RPMI8226 (cell line): Measurements from ENCODE around the gene YPEL5.

Experiments
- DNase-seq: peaks from one replicate; pipeline ENCODE4 v3.0.0-alpha.2; 2015

YPEL5 gene

DNA sequence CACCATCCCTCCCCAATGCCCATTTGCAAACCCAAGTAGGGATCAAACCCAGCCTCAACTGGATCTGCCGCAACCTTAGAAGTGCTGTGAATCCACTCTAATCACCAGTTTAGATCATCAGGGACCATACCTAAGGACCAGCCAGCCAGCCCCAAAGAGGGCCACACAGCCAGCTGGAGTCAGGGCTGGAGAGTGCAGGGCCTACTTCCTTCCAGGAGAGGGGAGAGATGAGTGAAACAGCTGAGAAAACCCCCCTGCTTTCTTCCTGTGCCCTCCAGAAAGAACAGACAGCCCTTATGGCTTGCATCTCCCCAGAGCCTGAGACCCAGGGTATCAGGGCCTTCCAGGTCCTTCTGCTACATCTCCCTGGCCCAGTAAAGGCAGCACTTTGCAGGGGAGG, 25.8 kb downstream of the YPEL5 start:
- no peak for DNase-seq

DNA sequence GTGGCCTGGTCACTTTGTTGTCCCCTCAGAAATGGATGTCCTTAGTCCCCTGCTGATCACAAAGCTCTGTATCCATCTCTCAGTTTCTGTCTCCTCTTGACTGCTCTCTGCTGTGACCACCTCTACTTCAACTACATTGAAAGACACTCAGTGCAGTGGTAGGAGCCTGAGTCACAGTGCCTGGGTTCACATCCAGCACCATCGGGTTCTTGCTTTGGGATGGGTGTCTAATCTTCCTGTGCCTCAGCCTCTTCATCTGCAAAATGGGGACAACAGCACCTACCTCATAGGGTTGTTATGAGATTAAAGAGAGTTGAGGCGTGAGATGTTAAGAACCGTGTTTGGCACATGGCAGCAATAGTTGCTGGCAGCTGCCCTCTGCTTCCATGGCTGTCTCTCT, 30.6 kb downstream of the YPEL5 start:
- DNase-seq, result no peak

GRCh38 chr2:30177956-30178355, 31.1 kb downstream of the YPEL5 start:
- DNase-seq, result no peak

DNA sequence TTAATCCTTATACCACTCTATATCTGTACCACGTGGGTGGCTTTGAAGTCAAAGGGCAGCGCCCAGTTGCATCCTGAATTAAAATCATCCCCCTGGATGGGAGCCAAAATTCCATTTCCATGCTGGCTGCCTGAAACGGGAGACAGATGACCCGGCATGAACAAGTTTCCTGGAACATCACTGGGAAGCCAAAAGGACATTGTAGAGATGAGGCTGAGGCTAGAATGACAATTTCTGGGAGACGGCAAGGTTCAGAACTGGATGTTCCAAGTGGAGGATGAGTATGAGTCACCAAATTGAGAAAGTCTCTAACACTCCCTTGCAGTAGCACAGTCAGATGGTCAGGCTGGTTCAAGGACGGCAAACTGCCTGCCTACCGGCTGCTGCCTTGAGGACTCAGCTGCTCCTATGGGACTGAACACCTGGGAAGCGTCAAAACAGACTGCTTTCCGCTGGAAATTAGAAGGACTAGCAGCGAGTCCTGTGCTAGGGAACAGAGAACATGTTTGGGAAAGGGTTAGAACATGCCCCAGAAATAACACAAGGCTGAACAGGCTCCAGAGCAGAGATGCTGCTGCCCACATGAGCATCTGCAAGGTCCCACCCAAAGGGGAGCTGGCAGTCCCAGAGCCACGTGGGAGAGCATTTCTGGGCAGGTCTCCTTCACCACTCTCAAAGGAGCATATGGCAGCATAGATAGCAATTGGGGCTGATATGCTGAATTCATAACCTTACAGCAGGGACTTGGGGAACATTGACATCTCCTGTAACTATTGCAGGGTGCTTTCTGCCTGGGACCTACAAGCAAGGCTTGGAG, 32.0 kb downstream of the YPEL5 start:
- no peak for DNase-seq

GRCh38 chr2:30179536-30179935, 32.7 kb downstream of the YPEL5 start:
- DNase-seq, result no peak

DNA sequence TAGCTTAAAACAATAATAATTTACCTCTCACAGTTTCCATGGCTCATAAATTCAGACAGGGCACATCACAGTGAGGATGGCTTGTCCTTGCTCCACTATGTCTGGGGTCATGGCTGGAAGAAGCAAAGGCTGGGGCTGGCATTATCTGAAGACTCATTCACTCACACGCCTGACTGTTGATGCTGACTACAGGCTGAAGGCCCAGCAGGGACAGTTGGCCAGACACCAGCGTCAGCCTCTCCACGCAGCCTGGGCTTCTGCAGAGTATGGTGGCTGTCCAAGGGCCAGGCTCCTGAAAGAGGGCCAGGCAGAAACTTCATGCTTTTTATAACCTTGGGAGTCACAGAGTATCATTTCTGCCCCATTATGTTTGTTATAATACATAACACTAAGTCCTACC, 33.4 kb downstream of the YPEL5 start:
- no peak for DNase-seq

DNA sequence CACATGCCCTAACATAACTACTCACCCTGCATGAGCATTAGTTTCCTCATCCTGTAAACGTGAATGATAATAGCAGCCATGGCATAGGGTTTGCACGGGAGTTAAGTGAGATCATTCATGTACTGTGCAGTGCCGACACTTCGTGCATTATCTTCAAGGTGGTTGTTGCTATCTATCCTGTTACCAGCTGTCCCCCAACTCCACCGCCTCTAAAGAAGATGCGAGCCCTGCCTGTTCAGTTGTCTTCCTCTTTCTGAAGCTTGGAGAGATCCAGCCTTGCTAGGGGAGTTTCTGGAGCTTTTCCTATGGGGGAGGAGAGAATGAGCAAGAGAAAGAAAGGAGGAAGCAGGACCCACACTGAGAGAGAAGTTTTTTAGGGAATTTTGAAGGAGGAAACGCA, 34.4 kb downstream of the YPEL5 start:
- DNase-seq, result no peak

- no peak for DNase-seq
Observed at GRCh38 chr2:30184035-30184434, 37.2 kb downstream of the YPEL5 start.

- DNase-seq, result no peak
Observed at GRCh38 chr2:30185178-30185577, 38.4 kb downstream of the YPEL5 start.

DNA sequence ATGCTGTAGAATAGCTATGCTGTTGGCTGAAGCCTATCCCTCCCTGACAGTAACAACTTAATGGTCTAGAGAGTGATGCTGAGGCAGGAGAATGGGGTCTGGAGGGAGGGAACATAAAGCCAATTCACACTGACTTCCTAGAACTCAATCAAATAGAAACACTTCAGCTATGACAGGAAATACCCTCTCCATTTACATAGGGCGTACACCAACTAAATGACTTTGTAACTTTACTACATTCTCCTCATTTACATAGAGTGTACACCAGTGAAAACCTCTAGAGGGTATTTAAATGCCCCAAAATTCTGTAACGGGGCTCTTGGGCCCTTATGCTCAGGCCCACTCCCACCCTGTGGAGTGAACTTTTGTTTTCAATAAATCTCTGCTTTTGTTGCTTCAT, 41.5 kb downstream of the YPEL5 start:
- DNase-seq, result no peak

DNA sequence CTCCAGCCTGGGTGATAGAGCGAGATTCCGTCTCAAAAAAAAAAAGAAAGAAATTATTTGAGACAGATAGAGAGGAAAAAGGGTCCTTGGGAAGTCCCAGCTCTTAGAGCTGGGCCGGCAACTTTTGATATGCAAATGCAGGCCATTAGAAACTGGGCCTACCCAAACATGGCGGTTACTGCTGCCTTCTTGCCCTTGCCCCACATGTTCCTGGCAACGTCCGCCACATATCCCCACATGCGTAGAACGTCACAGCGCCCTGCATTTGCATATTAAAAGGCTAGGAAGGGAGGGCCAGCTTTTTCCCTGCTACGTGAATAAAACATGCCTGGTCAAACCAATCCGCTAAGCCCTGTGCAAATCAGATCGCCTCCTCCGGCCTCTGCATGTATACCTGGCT, 43.8 kb downstream of the YPEL5 start:
- no peak for DNase-seq

DNA sequence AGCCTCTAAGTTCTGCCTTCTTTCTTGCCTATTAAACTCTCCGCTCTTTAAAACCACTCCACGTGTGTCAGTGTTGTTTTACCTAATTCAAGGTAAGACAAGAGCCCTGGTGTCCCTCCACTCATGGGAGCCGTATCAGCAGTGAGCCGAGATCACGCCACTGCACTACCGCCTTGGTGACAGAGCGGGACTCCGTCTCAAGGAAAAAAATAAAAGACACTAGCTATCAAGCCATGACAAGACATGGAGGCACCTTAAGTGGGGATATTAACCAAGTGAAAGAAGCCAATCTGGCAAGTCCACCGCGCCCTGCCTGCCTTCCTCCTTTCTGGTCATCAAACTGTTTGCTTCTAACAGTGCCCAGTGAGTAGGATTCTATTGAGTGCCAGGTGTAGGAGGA, 44.3 kb downstream of the YPEL5 start:
- DNase-seq, result no peak

- DNase-seq, result no peak
Observed at GRCh38 chr2:30191819-30192271, 45.0 kb downstream of the YPEL5 start.

DNA sequence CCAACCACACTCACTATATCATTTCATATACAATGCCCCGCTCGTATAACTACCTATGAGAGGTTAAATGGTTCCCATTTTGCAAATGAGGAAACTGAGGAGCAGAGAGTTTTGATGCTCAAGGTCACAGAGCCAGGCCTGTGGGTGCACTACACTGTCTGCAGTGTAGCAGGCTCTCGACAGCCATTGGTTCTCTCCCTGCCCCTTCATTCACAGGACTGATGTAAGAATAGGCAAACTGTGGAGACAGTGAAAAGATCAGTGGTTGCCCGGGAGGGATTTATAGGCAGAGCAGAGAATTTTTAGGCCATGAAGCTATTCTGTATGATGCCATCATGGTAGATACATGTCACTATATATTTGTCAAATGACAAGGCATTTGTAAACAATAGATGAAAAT, 45.5 kb downstream of the YPEL5 start:
- no peak for DNase-seq

GRCh38 chr2:30193104-30193681, 46.4 kb downstream of the YPEL5 start:
- DNase-seq, result no peak

- DNase-seq, result no peak
Observed at GRCh38 chr2:30194421-30194820, 47.6 kb downstream of the YPEL5 start.

DNA sequence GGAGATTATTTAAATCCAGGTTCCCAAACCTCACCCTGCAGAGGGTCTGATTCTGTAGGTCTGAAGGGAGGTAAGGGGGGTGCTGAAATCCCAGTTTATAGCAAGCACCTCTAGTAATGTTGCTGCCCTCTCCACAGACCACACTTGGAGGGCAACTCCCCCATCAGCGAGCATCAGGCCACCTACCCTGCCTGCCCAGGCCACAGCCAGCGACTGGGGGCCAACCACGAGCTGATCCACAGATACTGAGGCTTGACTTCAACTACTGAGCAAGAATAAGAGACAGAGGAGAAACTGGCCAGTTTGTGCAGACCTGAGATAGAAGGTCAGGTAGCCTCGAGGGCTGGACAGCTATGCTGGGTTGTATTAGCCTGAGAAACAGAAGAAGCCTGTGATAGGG, 48.2 kb downstream of the YPEL5 start:
- DNase-seq, result no peak

- peak; percentile 15 for DNase-seq
Observed at GRCh38 chr2:30197570-30198192, 50.9 kb downstream of the YPEL5 start.

GRCh38 chr2:30201990-30202389, 55.2 kb downstream of the YPEL5 start:
- DNase-seq, result no peak

GRCh38 chr2:30203156-30203555, 56.3 kb downstream of the YPEL5 start:
- DNase-seq, result no peak

DNA sequence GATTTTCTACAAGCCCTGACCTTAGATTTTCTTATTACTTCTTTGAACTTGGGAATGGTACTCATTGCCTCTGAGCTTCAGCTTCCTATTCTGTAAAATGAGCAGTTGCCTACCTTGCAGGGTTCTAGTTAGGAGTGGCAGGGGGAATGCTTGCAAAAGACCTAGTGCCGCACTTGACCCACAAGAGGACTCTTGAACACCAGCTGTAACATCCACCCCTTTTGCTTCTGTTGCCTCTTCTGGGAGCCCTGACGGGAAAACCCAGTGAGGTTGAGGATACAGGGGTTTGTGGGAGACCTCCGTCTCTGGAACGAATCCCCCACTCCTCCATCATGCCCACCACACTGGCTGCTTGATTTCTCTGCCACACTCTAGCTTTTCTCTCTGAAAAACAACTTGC, 57.5 kb downstream of the YPEL5 start:
- DNase-seq, result no peak

- DNase-seq, result no peak
Observed at GRCh38 chr2:30205456-30205855, 58.6 kb downstream of the YPEL5 start.

GRCh38 chr2:30206461-30207430, 59.9 kb downstream of the YPEL5 start:
- no peak for DNase-seq
